Subcutaneous abdominal adipose tissue (tissue), 5 donors: ENCODE data around the gene DAGLA.

ENCODE experiments used
- H3K27ac ChIP-seq: one replicate; pipeline ENCODE4 v1.7.0; 2013; ENCODE audit warnings: low read depth, mild to moderate bottlenecking, inconsistent platforms, low read length, moderate library complexity
- H3K27me3 ChIP-seq, 5 donors: one replicate each; pipeline ENCODE4 v1.7.0; 2013; ENCODE audit warnings: low read length in 5 of 5, inconsistent platforms in 1 of 5; ENCODE audit not compliant: control insufficient read depth in 5 of 5, insufficient read depth in 4 of 5
- H3K36me3 ChIP-seq, 5 donors: one replicate each; pipeline ENCODE4 v1.7.0; 2013; ENCODE audit warnings: low read length in 5 of 5; ENCODE audit not compliant: control insufficient read depth in 5 of 5, insufficient read depth in 5 of 5
- H3K4me1 ChIP-seq, 5 donors: one replicate each; pipeline ENCODE4 v1.7.0; 2013; ENCODE audit warnings: low read length in 5 of 5, mild to moderate bottlenecking in 3 of 5, moderate library complexity in 1 of 5; ENCODE audit not compliant: control insufficient read depth in 5 of 5, insufficient read depth in 5 of 5
- H3K4me3 ChIP-seq, 5 donors: one replicate each; pipeline ENCODE4 v1.7.0; 2013; ENCODE audit warnings: low read length in 5 of 5, low read depth in 1 of 5
- H3K9ac ChIP-seq, 5 donors: one replicate each; pipeline ENCODE4 v1.7.0; 2013; ENCODE audit warnings: low read length in 5 of 5, mild to moderate bottlenecking in 4 of 5, moderate library complexity in 3 of 5
- H3K9me3 ChIP-seq, 5 donors: one replicate each; pipeline ENCODE4 v1.7.0; 2013; ENCODE audit warnings: low read length in 5 of 5; ENCODE audit not compliant: control insufficient read depth in 5 of 5
- donor health status: healthy.
- donor health status: healthy.
- donor health status: healthy.
- donor health status: healthy.
- donor health status: healthy.

Gene DAGLA

GRCh38 chr11:61747967-61748285 is 67.7 kb downstream of the DAGLA start:
- H3K36me3 ChIP-seq = peaks cover 0 to 18% (median 8%) of the 10 kb centered on the region in 5 donors
- no peak overlapping the region for H3K27ac ChIP-seq
- H3K4me1 ChIP-seq = peaks cover 0 to 19% (median 15%) of the 10 kb centered on the region in 5 donors
- H3K9me3 ChIP-seq = no peaks in the 10 kb centered on the region
- H3K27me3 ChIP-seq = peaks cover 0 to 4% (median 3%) of the 10 kb centered on the region in 5 donors
- no peak overlapping the region for H3K4me3 ChIP-seq
- peak overlapping the region in 2 of 5 donors; percentile 7 to 31 for H3K9ac ChIP-seq

GRCh38 chr11:61749591-61750217 is 69.5 kb downstream of the DAGLA start:
- Histone ChIP-seq H3K4me3 (no peak overlapping the region), H3K27me3 (peaks cover 0 to 11% (median 3%) of the 10 kb centered on the region in 5 donors), H3K36me3 (peaks cover 0 to 4% (median 0%) of the 10 kb centered on the region in 5 donors), H3K27ac (no peak overlapping the region), H3K9ac (no peak overlapping the region), H3K4me1 (peaks cover 0 to 21% (median 16%) of the 10 kb centered on the region in 5 donors), H3K9me3 (no peaks in the 10 kb centered on the region)

- Histone ChIP-seq H3K4me3 (no peak overlapping the region), H3K9me3 (no peaks in the 10 kb centered on the region), H3K9ac (no peak overlapping the region), H3K27ac (no peak overlapping the region), H3K27me3 (peaks cover 0 to 11% (median 3%) of the 10 kb centered on the region in 5 donors), H3K4me1 (peaks cover 0 to 21% (median 16%) of the 10 kb centered on the region in 5 donors), H3K36me3 (no peaks in the 10 kb centered on the region)
Measured at GRCh38 chr11:61750631-61751273, 70.6 kb downstream of the DAGLA start.

DNA sequence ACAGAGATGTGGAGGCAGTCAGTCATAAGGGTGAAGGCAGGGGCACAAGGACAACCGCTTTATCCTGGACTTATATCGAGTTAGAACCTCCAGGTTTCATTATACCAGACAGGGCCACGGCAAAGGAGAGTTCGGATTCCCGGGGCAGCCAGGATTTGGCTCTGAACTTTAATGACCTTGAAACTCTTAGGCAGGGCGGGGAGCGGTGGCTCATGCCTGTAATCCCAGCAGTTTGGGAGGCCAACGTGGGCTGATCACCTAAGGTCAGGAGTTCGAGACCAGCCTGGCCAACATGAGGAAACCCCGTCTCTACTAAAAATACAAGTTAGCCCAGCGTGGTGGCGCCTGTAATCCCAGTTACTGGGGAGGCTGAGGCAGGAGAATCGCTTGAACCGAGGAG is 71.2 kb downstream of the DAGLA start:
- H3K4me3 ChIP-seq = no peak overlapping the region
- no peak overlapping the region for H3K27ac ChIP-seq
- peaks cover 0 to 24% (median 16%) of the 10 kb centered on the region in 5 donors for H3K4me1 ChIP-seq
- H3K9me3 ChIP-seq = no peaks in the 10 kb centered on the region
- H3K36me3 ChIP-seq = no peaks in the 10 kb centered on the region
- H3K9ac ChIP-seq = no peak overlapping the region
- peaks cover 0 to 11% (median 3%) of the 10 kb centered on the region in 5 donors for H3K27me3 ChIP-seq

DNA sequence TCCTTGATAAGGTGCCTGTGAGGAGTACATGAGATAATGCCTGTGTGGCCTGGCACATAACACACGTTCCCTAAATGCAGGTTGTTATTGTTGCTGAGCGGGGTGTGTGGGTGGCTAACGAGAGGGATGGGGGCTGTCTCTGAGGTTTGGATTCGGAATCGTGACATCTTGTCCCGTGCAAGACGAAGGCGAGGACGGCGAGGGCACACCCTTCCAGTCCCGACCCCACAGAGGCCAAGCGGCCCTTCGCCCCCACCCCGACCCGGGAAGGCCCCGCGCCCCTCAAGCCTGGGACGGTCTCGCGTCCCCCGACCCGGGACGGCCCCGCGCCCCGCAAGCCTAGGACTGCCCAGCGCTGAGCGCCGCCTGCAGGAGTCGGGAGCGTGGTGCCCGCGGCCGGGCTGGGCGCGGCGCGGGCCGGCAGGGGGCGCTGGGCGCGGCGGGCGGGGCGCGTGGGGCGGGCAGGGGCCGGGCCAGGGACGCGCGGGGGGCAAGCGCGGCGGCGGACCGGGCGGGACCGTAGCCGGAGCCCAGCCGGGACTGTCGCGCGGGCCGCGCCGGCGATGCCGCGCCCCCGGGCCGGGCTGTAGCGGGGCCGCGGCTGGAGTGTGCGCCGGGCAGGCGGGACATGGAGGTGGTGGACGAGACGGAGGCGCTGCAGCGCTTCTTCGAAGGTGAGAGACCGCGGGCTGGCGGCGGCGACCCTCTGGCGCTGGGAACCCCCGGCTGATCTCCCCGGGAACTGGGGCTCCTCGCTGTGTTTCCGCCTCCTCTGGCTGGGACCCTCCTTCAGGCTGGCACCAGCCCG is 72.1 kb downstream of the DAGLA start, which contains the start of gene MYRF:
Gene MYRF (plus strand): TSS at position 520 of the 808 bp plus-strand sequence. CDS start 109 bp downstream, at position 629.
- Histone ChIP-seq H3K4me3 (peak within 1 kb of the TSS; percentile 19 to 64 (median 48)), H3K9ac (peak within 1 kb of the TSS in 2 of 5 donors; percentile 25 to 32), H3K27me3 (peaks cover 0 to 11% (median 3%) of the 10 kb centered on the region in 5 donors), H3K9me3 (no peaks in the 10 kb centered on the region), H3K36me3 (no peaks in the 10 kb centered on the region), H3K4me1 (peaks cover 0 to 24% (median 17%) of the 10 kb centered on the region in 5 donors), H3K27ac (no peak within 1 kb of the TSS)

DNA sequence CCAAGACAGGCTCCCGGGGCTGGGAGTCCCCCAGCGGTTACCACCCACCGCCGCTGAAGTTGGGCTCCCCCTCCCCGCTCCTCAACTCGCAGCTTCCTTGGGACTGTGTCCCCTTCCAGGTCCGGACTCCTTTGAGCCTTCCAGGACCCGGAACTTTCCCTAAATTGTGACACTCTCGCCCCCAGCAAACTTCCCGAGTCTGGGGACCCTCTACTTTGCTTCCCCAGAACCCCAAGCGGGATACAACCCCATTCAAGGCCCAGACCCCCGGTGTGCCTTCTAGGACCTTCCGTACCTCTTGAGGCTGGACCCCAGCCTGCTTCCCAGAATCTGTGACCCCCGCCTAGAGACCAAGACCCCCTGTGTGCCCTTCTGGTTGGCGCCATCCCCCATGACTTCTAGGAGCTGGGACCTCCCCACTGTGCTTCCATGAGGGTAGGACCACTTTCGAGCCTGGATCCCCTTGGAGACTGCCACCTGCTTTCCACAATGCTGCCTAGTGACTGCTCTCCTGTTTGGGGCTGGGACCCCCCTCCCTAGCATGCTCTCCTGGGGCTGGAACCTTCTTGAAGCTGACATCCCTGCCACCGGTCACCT is 72.8 kb downstream of the DAGLA start:
- peak overlapping the region in 4 of 5 donors; percentile 36 to 64 (median 48) for H3K4me3 ChIP-seq
- peaks cover 0 to 11% (median 3%) of the 10 kb centered on the region in 5 donors for H3K27me3 ChIP-seq
- H3K36me3 ChIP-seq = no peaks in the 10 kb centered on the region
- no peaks in the 10 kb centered on the region for H3K9me3 ChIP-seq
- H3K9ac ChIP-seq = peak overlapping the region in 2 of 5 donors; percentile 25 to 32
- peaks cover 0 to 18% (median 13%) of the 10 kb centered on the region in 5 donors for H3K4me1 ChIP-seq
- no peak overlapping the region for H3K27ac ChIP-seq

- no peaks in the 10 kb centered on the region for H3K36me3 ChIP-seq
- no peak overlapping the region for H3K4me3 ChIP-seq
- H3K9me3 ChIP-seq = no peaks in the 10 kb centered on the region
- H3K27me3 ChIP-seq = peaks cover 0 to 11% (median 3%) of the 10 kb centered on the region in 5 donors
- H3K27ac ChIP-seq = no peak overlapping the region
- H3K9ac ChIP-seq = no peak overlapping the region
- peaks cover 0 to 15% (median 10%) of the 10 kb centered on the region in 5 donors for H3K4me1 ChIP-seq
Measured at GRCh38 chr11:61753672-61754071, 73.5 kb downstream of the DAGLA start.

- Histone ChIP-seq H3K36me3 (no peaks in the 10 kb centered on the region), H3K4me3 (no peak overlapping the region), H3K9ac (no peak overlapping the region), H3K27me3 (peaks cover 0 to 11% (median 3%) of the 10 kb centered on the region in 5 donors), H3K4me1 (peaks cover 0 to 15% (median 10%) of the 10 kb centered on the region in 5 donors), H3K27ac (no peak overlapping the region), H3K9me3 (no peaks in the 10 kb centered on the region)
Measured at GRCh38 chr11:61754534-61755482, 74.6 kb downstream of the DAGLA start.

DNA sequence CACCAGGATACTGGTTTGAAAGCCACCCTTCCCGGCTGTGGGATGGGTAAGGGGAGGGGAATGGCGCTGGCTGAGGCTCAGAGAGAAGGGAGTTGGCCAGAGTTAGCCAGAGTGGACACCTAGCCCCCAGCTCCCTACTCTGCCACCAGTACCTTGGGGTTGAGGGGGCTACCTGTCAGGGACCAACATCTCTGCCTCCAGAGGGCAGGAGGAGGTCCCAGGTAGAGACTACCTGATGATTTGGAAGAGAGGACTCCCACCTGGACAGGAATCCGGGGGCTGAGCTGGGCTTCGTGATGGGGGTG is 75.9 kb downstream of the DAGLA start:
- H3K9ac ChIP-seq = no peak overlapping the region
- H3K4me1 ChIP-seq = peaks cover 0 to 15% (median 10%) of the 10 kb centered on the region in 5 donors
- H3K4me3 ChIP-seq = no peak overlapping the region
- H3K27me3 ChIP-seq = peaks cover 0 to 18% (median 3%) of the 10 kb centered on the region in 5 donors
- no peaks in the 10 kb centered on the region for H3K36me3 ChIP-seq
- H3K27ac ChIP-seq = no peak overlapping the region
- no peaks in the 10 kb centered on the region for H3K9me3 ChIP-seq
